ENCODE results near the gene PRKAR1B. TPM values are rescaled to one million over a fixed set of nuclear protein-coding genes. Genes with fewer than 3 reads are reported as not detected.

PRKAR1B gene
- total and polyA plus RNA-seq, 10 of the 15 experiments (the other 5 are each of a cell fraction or from before 2014, with no cell fraction given) = 1.4 to 45.6 (median 19.3) TPM

GRCh38 chr7:507623-508300, 219.3 kb downstream of the PRKAR1B start:
- ChIA-PET SMC1A (ENCODE audit: uncharacterized antibody, unreplicated experiment) (no interaction called here), POLR2A (no interaction called here), RAD21 (ENCODE audit: unreplicated experiment) (no interaction called here), CTCF (no interaction called here)
- BruUV-seq (replicated peaks) = no TSS peak
- H3K79me2 ChIP-seq (ENCODE audit: control insufficient read depth, insufficient read depth, low read length) = no peaks in the 10 kb centered on the region
- WGBS (ENCODE audit: insufficient coverage, insufficient replicate concordance, low lambda C conversion rate, missing lambda C conversion rate) = 66% methylated on average over 15 of the region's 17 CpGs
- H3K27ac ChIP-seq (ENCODE audit: control insufficient read depth, insufficient read depth) = no peak overlapping the region
- H3K4me1 ChIP-seq (ENCODE audit: control insufficient read depth, insufficient read depth, low read length) = no peaks in the 10 kb centered on the region
- H3K36me3 ChIP-seq (ENCODE audit: control insufficient read depth in 2 of 2, insufficient read depth in 2 of 2, low read length in 1 of 2) = no peaks in the 10 kb centered on the region; a peak in 2 of 4 replicates
- no peaks in the 10 kb centered on the region for H3K27me3 ChIP-seq (replicated peaks in 1 of 2; ENCODE audit: control insufficient read depth in 2 of 2, insufficient read depth in 2 of 2, low read length in 1 of 2)
- no peak overlapping the region for H3K9ac ChIP-seq (ENCODE audit: control insufficient read depth, insufficient read depth, low read length)
- H3K4me2 ChIP-seq (ENCODE audit: control insufficient read depth, insufficient read depth) = no peak overlapping the region
- TF ChIP-seq JUND (IDR thresholded peaks at IDR 0.05; ENCODE audit: low read depth, low read length) = no peak
- no peak for TF ChIP-seq SUPT20H (IDR thresholded peaks at IDR 0.05; ENCODE audit: borderline replicate concordance, control insufficient read depth, low read depth, low read length)
- no peak for TF ChIP-seq REST (IDR thresholded peaks at IDR 0.05; ENCODE audit: low read depth, low read length)
- no peak for TF ChIP-seq POLR2AphosphoS5 (IDR thresholded peaks at IDR 0.05; ENCODE audit: low read length)
- no peak for TF ChIP-seq BACH1 (IDR thresholded peaks at IDR 0.05; ENCODE audit: borderline replicate concordance)
- no peak for TF ChIP-seq ATF3 (IDR thresholded peaks at IDR 0.05; ENCODE audit: borderline replicate concordance, extremely low read depth, low read depth, low read length)
- TF ChIP-seq SMAD1 (IDR thresholded peaks at IDR 0.05; ENCODE audit: low read depth, partially characterized antibody) = no peak
- no peak for TF ChIP-seq STAT3 (IDR thresholded peaks at IDR 0.05; ENCODE audit: low read depth, low read length)
- TF ChIP-seq DPF2 (IDR thresholded peaks at IDR 0.05) = no peak
- no peak for TF ChIP-seq CBX3 (IDR thresholded peaks at IDR 0.05; ENCODE audit: borderline replicate concordance, low read depth)
- TF ChIP-seq NFXL1 (IDR thresholded peaks at IDR 0.05; ENCODE audit: borderline replicate concordance) = no peak
- TF ChIP-seq SREBF1 (IDR thresholded peaks at IDR 0.05; ENCODE audit: low read length) = no peak
- in situ Hi-C loops (cut with MboI) = no loop called here
- no peak overlapping the region for H3K4me3 ChIP-seq
- no peak for DNase-seq (ENCODE audit: low read depth, low spot score)
- no peak for ATAC-seq
- no peak for FAIRE-seq
- intact Hi-C loops (cut with micrococcal nuclease; ENCODE audit: unreplicated experiment) = no loop called here
- no peaks in the 10 kb centered on the region for H4K20me1 ChIP-seq (ENCODE audit: control insufficient read depth, insufficient read depth)
- H2AFZ ChIP-seq (ENCODE audit: control insufficient read depth, low read depth, low read length) = no peak overlapping the region
- no peaks in the 10 kb centered on the region for H3K9me3 ChIP-seq (replicated peaks; ENCODE audit: control insufficient read depth, insufficient read depth, low read length)

Data from GM12878 (cell line).